Measurements from ENCODE around the gene EVA1B. TPM values are rescaled to one million over a fixed set of nuclear protein-coding genes. Genes with fewer than 3 reads are reported as not detected.

EVA1B gene
- total and polyA plus RNA-seq, 2 of the 13 experiments (the other 11 are each of a cell fraction or from before 2014, with no cell fraction given) = 3.9 to 6.6 TPM

- TF ChIP-seq ZBTB44 (CRISPR knock-in tag; IDR thresholded peaks at IDR 0.05) (no peak), SALL1 (CRISPR knock-in tag; IDR thresholded peaks at IDR 0.05) (peak; percentile 77; the same call in 1 of the 2 replicates), BCL6 (CRISPR knock-in tag; IDR thresholded peaks at IDR 0.05) (no peak), ETV5 (CRISPR knock-in tag; IDR thresholded peaks at IDR 0.05; ENCODE audit: borderline replicate concordance) (peak; percentile 18; the same call in 1 of the 2 replicates), ZNF670 (CRISPR knock-in tag; IDR thresholded peaks at IDR 0.05; ENCODE audit: borderline replicate concordance) (peak; percentile 58; the same call in 1 of the 2 replicates), SMAD9 (CRISPR knock-in tag; IDR thresholded peaks at IDR 0.05) (no peak), NR2F1 (CRISPR knock-in tag; IDR thresholded peaks at IDR 0.05) (no peak), SKIL (CRISPR knock-in tag; IDR thresholded peaks at IDR 0.05; ENCODE audit: borderline replicate concordance) (no peak), AHDC1 (CRISPR knock-in tag; IDR thresholded peaks at IDR 0.05; ENCODE audit: borderline replicate concordance) (peak; percentile 19; the same call in 1 of the 2 replicates), ZBTB3 (CRISPR knock-in tag; IDR thresholded peaks at IDR 0.05; ENCODE audit: borderline replicate concordance, low read depth) (no peak), ATF2 (CRISPR knock-in tag; IDR thresholded peaks at IDR 0.05) (no peak; the same call in 1 of the 2 replicates), LCORL (IDR thresholded peaks at IDR 0.05) (no peak), LCORL (CRISPR knock-in tag; IDR thresholded peaks at IDR 0.05) (0 out of 2 replicates have a peak, but pooled peaks have one; percentile 16), KMT2A (CRISPR knock-in tag; IDR thresholded peaks at IDR 0.05) (0 out of 2 replicates have a peak, but pooled peaks have one; percentile 26), POLR2G (IDR thresholded peaks at IDR 0.05; ENCODE audit: low read depth, low read length) (peak; percentile 97), ZNF660 (CRISPR knock-in tag; IDR thresholded peaks at IDR 0.05; ENCODE audit: borderline replicate concordance, low read depth) (no peak), KLF12 (CRISPR knock-in tag; IDR thresholded peaks at IDR 0.05; ENCODE audit: borderline replicate concordance) (no peak)
These were observed 16.5 kb downstream of the EVA1B start (continued) for GRCh38 chr1:36306902-36307456.
